ENCODE results near the gene ACTN2.

The ACTN2 gene

GRCh38 chr1:236744533-236744932, 58.2 kb downstream of the ACTN2 start:
- no peak for DNase-seq

- DNase-seq: no peak
These were observed 60.5 kb downstream of the ACTN2 start for GRCh38 chr1:236746785-236747184.

GRCh38 chr1:236747311-236747985, 61.1 kb downstream of the ACTN2 start:
- no peak for DNase-seq

GRCh38 chr1:236748268-236748870, 62.1 kb downstream of the ACTN2 start:
- no peak for DNase-seq

- no peak for DNase-seq
These were observed 64.6 kb downstream of the ACTN2 start for GRCh38 chr1:236750928-236751327.

GRCh38 chr1:236751385-236751784, 65.1 kb downstream of the ACTN2 start:
- DNase-seq: no peak

GRCh38 chr1:236751935-236752334, 65.6 kb downstream of the ACTN2 start:
- no peak for DNase-seq

GRCh38 chr1:236753516-236753915, 67.2 kb downstream of the ACTN2 start:
- no peak for DNase-seq

GRCh38 chr1:236753964-236754363, 67.7 kb downstream of the ACTN2 start:
- DNase-seq: no peak

GRCh38 chr1:236754525-236755210, 68.4 kb downstream of the ACTN2 start:
- no peak for DNase-seq

GRCh38 chr1:236757640-236758039, 71.3 kb downstream of the ACTN2 start:
- DNase-seq: no peak

GRCh38 chr1:236759252-236759859, 73.1 kb downstream of the ACTN2 start:
- no peak for DNase-seq

GRCh38 chr1:236760480-236760879, 74.2 kb downstream of the ACTN2 start:
- no peak for DNase-seq

GRCh38 chr1:236760986-236761385, 74.7 kb downstream of the ACTN2 start:
- no peak for DNase-seq

- no peak for DNase-seq
These were observed 75.3 kb downstream of the ACTN2 start for GRCh38 chr1:236761397-236762132.

GRCh38 chr1:236762410-236762809, 76.1 kb downstream of the ACTN2 start:
- no peak for DNase-seq

GRCh38 chr1:236765831-236766230, 79.5 kb downstream of the ACTN2 start:
- no peak for DNase-seq

GRCh38 chr1:236766506-236766905, 80.2 kb downstream of the ACTN2 start:
- DNase-seq: no peak

GRCh38 chr1:236767276-236767675, 81.0 kb downstream of the ACTN2 start:
- DNase-seq: no peak

GRCh38 chr1:236768601-236769000, 82.3 kb downstream of the ACTN2 start:
- no peak for DNase-seq

GRCh38 chr1:236773919-236774318, 87.6 kb downstream of the ACTN2 start:
- no peak for DNase-seq

- DNase-seq: peak; percentile 12
These were observed 88.6 kb downstream of the ACTN2 start for GRCh38 chr1:236774926-236775325.

GRCh38 chr1:236779312-236779711, 93.0 kb downstream of the ACTN2 start:
- no peak for DNase-seq

Measured in NCI-H226 (cell line).